HCT116 (cell line): ENCODE measurements around the gene GBP5. TPM values are rescaled to one million over a fixed set of nuclear protein-coding genes. Genes with fewer than 3 reads are reported as not detected.
A peak's percentile ranks its signal among the peaks of the same experiment; 100 is the strongest.

Source experiments
- ATAC-seq: fragments of 200-7000 bp; cut with Tn5 transposase; 2 replicates; pipeline ENCODE4 v1.9.1; 2020; ENCODE audit warnings: mild to moderate bottlenecking, moderate library complexity
- BruUV-seq: library from RNA; stranded (reverse); fragments of 400-500 nt; replicated peaks from 2 replicates; lab custom pipeline; 2021; lab: Mats Ljungman, UMichigan
- CTCF ChIA-PET: fragments of 300-600 bp; sonication (Branson Sonifier 250); formaldehyde crosslinking; loops from one replicate; lab custom pipeline; 2021; ENCODE audit warnings: antibody characterized with exemption; lab: Charles Lee
- POLR2A ChIA-PET: fragments of 300-600, 350-600 bp; sonication (Branson Sonifier 250); formaldehyde crosslinking; loops from one replicate; lab custom pipeline; 2021; ENCODE audit warnings: antibody characterized with exemption; lab: Charles Lee
- RAD21 ChIA-PET, 2 experiments: fragments of 300-600 bp; sonication (Branson Sonifier 250); formaldehyde crosslinking; loops; one replicate each; lab custom pipeline; 2023; ENCODE audit warnings: low total read pairs in 2 of 2; ENCODE audit not compliant: uncharacterized antibody in 2 of 2, unreplicated experiment in 2 of 2, low non-redundant PET in 1 of 2; lab: Charles Lee
- DNase-seq: peaks from one replicate; pipeline ENCODE4 v3.0.0-alpha.2; 2010; ENCODE audit warnings: low read depth, low spot score
- H2AFZ ChIP-seq: fragments of 200-600 bp; shearing (Covaris generic), sonication (generic); 2 replicates; pipeline ENCODE4 v1.6.1; 2017; ENCODE audit warnings: low read depth, mixed run types, mixed read lengths, antibody characterized with exemption, low read length; ENCODE audit not compliant: poor library complexity, severe bottlenecking
- H3K27ac ChIP-seq: 2 replicates; pipeline ENCODE4 v1.5.1; 2012; ENCODE audit warnings: low read depth, low read length
- H3K27me3 ChIP-seq: fragments of 200-600 bp; sonication (generic); 2 replicates; pipeline ENCODE4 v1.6.1; 2016; ENCODE audit warnings: mixed run types, low read length, mixed read lengths; ENCODE audit not compliant: insufficient read depth
- H3K36me3 ChIP-seq, 2 experiments: fragments of 200-500 bp in 1 of 2; fragments of 200-600 bp in 1 of 2; sonication (Bioruptor generic) in 1 of 2; sonication (generic) in 1 of 2; 2 replicates each; pipeline versions ENCODE4 v1.5.1 to v1.6.1; 2014 to 2016; ENCODE audit warnings: low read length in 2 of 2, inconsistent platforms in 1 of 2, mixed read lengths in 1 of 2, mixed run types in 1 of 2; ENCODE audit not compliant: insufficient read depth in 2 of 2, control insufficient read depth in 1 of 2
- H3K4me1 ChIP-seq, 2 experiments: fragments of 200-600 bp in 1 of 2; sonication (generic) in 1 of 2; 2 replicates each; pipeline versions ENCODE4 v1.5.1 to v1.6.1; 2012 to 2017; ENCODE audit warnings: low read length in 2 of 2, inconsistent platforms in 1 of 2, mild to moderate bottlenecking in 1 of 2, mixed read lengths in 1 of 2, mixed run types in 1 of 2, moderate library complexity in 1 of 2; ENCODE audit not compliant: insufficient read depth in 2 of 2, control insufficient read depth in 1 of 2
- H3K4me2 ChIP-seq: fragments of 200-600 bp; sonication (generic); 2 replicates; pipeline ENCODE4 v1.6.1; 2017; ENCODE audit warnings: mixed run types, low read length, mixed read lengths
- H3K4me3 ChIP-seq, 2 experiments: fragments of 200-600 bp in 1 of 2; sonication (generic) in 1 of 2; replicated peaks in 1 of 2; 2 replicates each; pipeline ENCODE4 v1.5.1; 2011 to 2016; ENCODE audit warnings: low read length in 2 of 2, control low read depth in 1 of 2, low read depth in 1 of 2, mild to moderate bottlenecking in 1 of 2, mixed read lengths in 1 of 2, mixed run types in 1 of 2
- H3K79me2 ChIP-seq: fragments of 200-600 bp; sonication (generic); 2 replicates; pipeline ENCODE4 v1.6.1; 2017; ENCODE audit warnings: mild to moderate bottlenecking, mixed run types, low read length, moderate library complexity, mixed read lengths; ENCODE audit not compliant: insufficient read depth
- H3K9ac ChIP-seq: fragments of 200-600 bp; sonication (generic); 2 replicates; pipeline ENCODE4 v1.6.1; 2016; ENCODE audit warnings: low read length, mixed read lengths
- H3K9me2 ChIP-seq: fragments of 200-600 bp; sonication (generic), shearing (Covaris generic); 2 replicates; pipeline ENCODE4 v1.6.1; 2017; ENCODE audit warnings: mixed run types, mild to moderate bottlenecking, moderate library complexity; ENCODE audit not compliant: insufficient read depth
- H3K9me3 ChIP-seq, 2 experiments: fragments of 200-500 bp in 1 of 2; fragments of 200-600 bp in 1 of 2; sonication (Bioruptor generic) in 1 of 2; sonication (generic) in 1 of 2; 2 replicates each; pipeline ENCODE4 v1.6.1; 2014 to 2017; ENCODE audit warnings: low read length in 2 of 2, mixed read lengths in 2 of 2, inconsistent platforms in 1 of 2, low read depth in 1 of 2, mild to moderate bottlenecking in 1 of 2, mixed run types in 1 of 2, moderate library complexity in 1 of 2; ENCODE audit not compliant: control insufficient read depth in 1 of 2, insufficient read depth in 1 of 2
- H4K20me1 ChIP-seq: fragments of 200-600 bp; sonication (generic), shearing (Covaris generic); 2 replicates; pipeline ENCODE4 v1.6.1; 2017; ENCODE audit warnings: mixed run types, mild to moderate bottlenecking, moderate library complexity; ENCODE audit not compliant: insufficient read depth
- EGR1 ChIP-seq: IDR thresholded peaks from 2 replicates; pipeline ENCODE4 v1.6.1; 2012; ENCODE audit warnings: low read depth
- ELF1 ChIP-seq: IDR thresholded peaks from 2 replicates; pipeline ENCODE4 v1.6.1; 2012; ENCODE audit warnings: low read depth, borderline replicate concordance
- EZH2 ChIP-seq: fragments of 200-600 bp; sonication (generic); IDR thresholded peaks from 2 replicates; pipeline ENCODE4 v1.6.1; 2017; ENCODE audit warnings: antibody characterized with exemption, mixed run types
- EZH2phosphoT487 ChIP-seq: fragments of 200-600 bp; IDR thresholded peaks from 2 replicates; pipeline ENCODE4 v1.6.1; 2018; ENCODE audit warnings: antibody characterized with exemption, borderline replicate concordance
- RAD21 ChIP-seq: IDR thresholded peaks from 2 replicates; pipeline ENCODE4 v1.6.1; 2012; ENCODE audit warnings: low read depth, mild to moderate bottlenecking
- SP1 ChIP-seq: IDR thresholded peaks from 2 replicates; pipeline ENCODE4 v1.6.1; 2012; ENCODE audit warnings: low read depth
- SRF ChIP-seq: IDR thresholded peaks from 2 replicates; pipeline ENCODE4 v1.6.1; 2012; ENCODE audit warnings: low read depth
- YY1 ChIP-seq: IDR thresholded peaks from 2 replicates; pipeline ENCODE4 v1.6.1; 2011; ENCODE audit warnings: low read length, low read depth, moderate library complexity, mild to moderate bottlenecking; ENCODE audit not compliant: insufficient replicate concordance; ENCODE audit errors: extremely low read depth
- ZFX ChIP-seq: fragments of 450-650 bp; IDR thresholded peaks from 2 replicates; pipeline ENCODE4 v1.6.1; 2017
- intact Hi-C: fragments of 100-400 bp; cut with micrococcal nuclease; formaldehyde crosslinking; loops from 2 replicates; pipeline ENCODE4 v1.10.0; 2022
- total RNA-seq: library from RNA; stranded (reverse); gene quantifications from one replicate; pipeline ENCODE4 v1.2.1, GENCODE V29; 2021; ENCODE audit not compliant: unreplicated experiment

GBP5 gene
- total RNA-seq, 1 experiment from 2014 or later, result 0.17 TPM

DNA sequence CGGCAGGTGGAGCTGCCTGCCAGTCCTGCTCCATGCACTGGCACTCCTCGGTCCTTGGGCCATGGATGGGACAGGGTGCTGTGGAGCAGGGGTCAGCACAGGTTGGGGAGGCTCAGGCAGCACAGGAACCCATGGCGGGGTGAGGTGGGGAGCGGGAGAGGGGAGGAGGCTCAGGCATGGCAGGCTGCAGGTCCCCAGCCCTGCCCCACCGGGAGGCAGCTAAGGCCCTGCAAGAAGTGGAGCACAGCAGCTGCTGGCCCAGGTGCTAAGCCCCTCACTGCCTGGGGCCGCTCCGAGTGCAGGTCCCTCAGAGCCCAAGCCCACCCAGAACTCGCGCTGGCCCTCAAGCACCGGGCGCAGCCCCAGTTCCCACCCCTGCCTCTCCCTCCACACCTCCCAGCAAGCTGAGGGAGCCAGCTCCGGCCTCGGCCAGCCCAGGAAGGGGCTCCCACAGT lies 691 bp upstream of the GBP5 start:
- CTCF ChIA-PET, result no interaction called here
- BruUV-seq, result no TSS peak

DNA sequence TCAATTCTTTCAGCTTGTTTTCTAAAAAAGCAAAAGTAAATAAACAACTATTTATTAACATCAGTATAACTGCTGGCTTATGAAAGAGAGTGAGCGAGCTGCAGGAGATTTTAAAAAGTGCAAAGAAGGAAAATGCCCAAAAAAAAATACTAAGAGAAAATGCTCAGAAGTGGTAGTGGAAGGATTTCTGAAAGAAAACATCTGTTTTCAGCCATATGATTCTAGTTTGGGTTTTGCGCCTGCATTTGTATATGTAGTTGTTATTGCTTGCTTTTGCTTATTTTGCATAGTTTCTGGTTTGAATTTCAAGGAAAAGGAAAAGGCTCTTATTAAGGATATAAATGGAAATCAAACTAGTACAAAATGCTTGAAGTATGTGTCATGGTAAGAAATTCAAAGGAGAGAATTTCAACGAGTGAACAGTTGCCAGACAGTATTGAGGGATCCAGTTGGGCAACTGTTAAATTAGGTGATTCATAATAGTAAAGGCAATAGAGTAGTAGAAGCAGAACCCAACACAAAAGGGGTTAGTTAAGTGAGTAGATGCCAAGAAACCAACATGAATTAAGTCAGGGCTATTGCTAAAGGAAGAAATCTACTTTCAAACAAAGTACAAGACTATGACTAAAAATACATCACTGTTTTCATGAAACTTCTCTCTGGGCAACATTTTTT lies 1.2 kb downstream of the GBP5 start:
- Histone ChIP-seq H3K9ac (no peak overlapping the region), H3K36me3 (no peaks in the 10 kb centered on the region), H3K27me3 (no peaks in the 10 kb centered on the region), H3K4me1 (no peaks in the 10 kb centered on the region), H3K79me2 (no peaks in the 10 kb centered on the region), H3K27ac (no peak overlapping the region), H3K9me2 (no peaks in the 10 kb centered on the region), H4K20me1 (no peaks in the 10 kb centered on the region), H3K4me2 (no peak overlapping the region), H2AFZ (no peak overlapping the region), H3K4me3 (no peak overlapping the region), H3K9me3 (no peaks in the 10 kb centered on the region)
- DNase-seq, result no peak
- no peak for ATAC-seq
- no peak for TF ChIP-seq EZH2phosphoT487
- TF ChIP-seq SP1, result 0 out of 2 replicates have a peak, but pooled peaks have one; percentile 4
- intact Hi-C loops, result no loop called here
- RAD21 ChIA-PET, result no interaction called here
- POLR2A ChIA-PET, result no interaction called here
- CTCF ChIA-PET, result no interaction called here
- no TSS peak for BruUV-seq

More for the DNA sequence above, 691 bp upstream of the GBP5 start:
- no peaks in the 10 kb centered on the region for H3K79me2 ChIP-seq
- no peak overlapping the region for H3K9ac ChIP-seq
- H3K27me3 ChIP-seq, result no peaks in the 10 kb centered on the region
- no peak overlapping the region for H3K4me2 ChIP-seq
- H3K9me2 ChIP-seq, result no peaks in the 10 kb centered on the region
- H3K27ac ChIP-seq, result no peak overlapping the region
- ChIA-PET POLR2A (no interaction called here), RAD21 (no interaction called here)
- ATAC-seq, result no peak
- no peaks in the 10 kb centered on the region for H3K36me3 ChIP-seq
- H3K4me1 ChIP-seq, result no peaks in the 10 kb centered on the region
- no peak overlapping the region for H3K4me3 ChIP-seq
- H4K20me1 ChIP-seq, result no peaks in the 10 kb centered on the region
- DNase-seq, result no peak
- no peaks in the 10 kb centered on the region for H3K9me3 ChIP-seq
- intact Hi-C loops, result no loop called here
- no peak overlapping the region for H2AFZ ChIP-seq
- no peak for TF ChIP-seq SRF
- TF ChIP-seq ZFX, result no peak
- no peak for TF ChIP-seq EZH2
- no peak for TF ChIP-seq RAD21
- TF ChIP-seq ELF1, result no peak
- TF ChIP-seq YY1, result no peak
- TF ChIP-seq SP1, result no peak
- no peak for TF ChIP-seq EGR1
- TF ChIP-seq, all 23 proteins: peak for 0
